22Rv1 (cell line): Measurements from ENCODE around the gene MYCBP2.

Source experiments
- CTCF ChIP-seq: fragments of 450-650 bp; IDR thresholded peaks from 2 replicates; pipeline ENCODE4 v1.5.1; 2017; ENCODE audit warnings: mild to moderate bottlenecking
- ZFX ChIP-seq: fragments of 450-650 bp; IDR thresholded peaks from 2 replicates; pipeline ENCODE4 v1.6.1; 2017; ENCODE audit warnings: antibody characterized with exemption, borderline replicate concordance

- no peak for TF ChIP-seq CTCF
- no peak for TF ChIP-seq ZFX
These were observed 3.2 kb upstream of the MYCBP2 start for GRCh38 chr13:77329911-77330584.
